Esophagus muscularis mucosa (tissue), 3 donors: ENCODE measurements around the gene PDIA5.

Experiments used
- POLR2AphosphoS5 ChIP-seq, 2 donors: sonication (generic); formaldehyde crosslinking; IDR thresholded peaks; one replicate each; pipeline ENCODE4 v1.6.1; 2017; ENCODE audit warnings: antibody characterized with exemption in 2 of 2
- TF ChIP-seq, protein P1 (sequence below), 3 experiments: fragments of 200-600 bp in 2 of 3; fragments of 450-650 bp in 1 of 3; sonication (generic) in 2 of 3; IDR thresholded peaks; one replicate each; pipeline ENCODE4 v1.5.1; 2017 to 2019; ENCODE audit warnings: antibody characterized with exemption in 3 of 3, mild to moderate bottlenecking in 2 of 3, moderate library complexity in 1 of 3

DNA sequence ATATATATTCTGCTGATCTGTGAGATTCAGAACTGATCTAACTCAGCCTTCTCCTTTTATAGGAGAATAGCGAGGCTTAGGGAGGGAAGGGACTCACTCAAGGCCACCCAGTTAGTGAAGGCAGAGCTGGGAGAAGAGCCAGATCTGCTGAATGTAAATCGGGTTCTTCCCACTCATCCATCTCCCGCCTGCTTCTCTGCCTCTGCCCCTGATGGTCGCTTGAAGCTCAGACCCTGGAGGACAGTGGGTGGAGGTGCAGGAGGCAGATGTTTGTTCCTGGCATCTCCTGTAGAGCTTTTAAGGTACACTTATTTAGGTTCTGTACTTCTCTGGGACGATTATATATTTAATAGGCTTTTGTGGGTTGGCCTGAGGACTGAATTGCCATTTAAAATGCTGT, 4.3 kb downstream of the PDIA5 start:
- TF ChIP-seq, protein P1, sequence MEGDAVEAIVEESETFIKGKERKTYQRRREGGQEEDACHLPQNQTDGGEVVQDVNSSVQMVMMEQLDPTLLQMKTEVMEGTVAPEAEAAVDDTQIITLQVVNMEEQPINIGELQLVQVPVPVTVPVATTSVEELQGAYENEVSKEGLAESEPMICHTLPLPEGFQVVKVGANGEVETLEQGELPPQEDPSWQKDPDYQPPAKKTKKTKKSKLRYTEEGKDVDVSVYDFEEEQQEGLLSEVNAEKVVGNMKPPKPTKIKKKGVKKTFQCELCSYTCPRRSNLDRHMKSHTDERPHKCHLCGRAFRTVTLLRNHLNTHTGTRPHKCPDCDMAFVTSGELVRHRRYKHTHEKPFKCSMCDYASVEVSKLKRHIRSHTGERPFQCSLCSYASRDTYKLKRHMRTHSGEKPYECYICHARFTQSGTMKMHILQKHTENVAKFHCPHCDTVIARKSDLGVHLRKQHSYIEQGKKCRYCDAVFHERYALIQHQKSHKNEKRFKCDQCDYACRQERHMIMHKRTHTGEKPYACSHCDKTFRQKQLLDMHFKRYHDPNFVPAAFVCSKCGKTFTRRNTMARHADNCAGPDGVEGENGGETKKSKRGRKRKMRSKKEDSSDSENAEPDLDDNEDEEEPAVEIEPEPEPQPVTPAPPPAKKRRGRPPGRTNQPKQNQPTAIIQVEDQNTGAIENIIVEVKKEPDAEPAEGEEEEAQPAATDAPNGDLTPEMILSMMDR (IDR thresholded peaks at IDR 0.05), result peak in 1 of 3 experiments; percentile 43
- TF ChIP-seq POLR2AphosphoS5 (IDR thresholded peaks at IDR 0.05), result no peak
